DND-41 (cell line): ENCODE measurements around the gene WFDC5.

ENCODE experiments used
- EZH2 ChIP-seq: IDR thresholded peaks from 3 replicates; pipeline ENCODE4 v1.6.1; 2012; ENCODE audit warnings: borderline replicate concordance, low read depth, mild to moderate bottlenecking, moderate library complexity, low read length, inconsistent platforms; ENCODE audit not compliant: severe bottlenecking
- TF ChIP-seq, protein P1 (sequence below): IDR thresholded peaks from 2 replicates; pipeline ENCODE4 v1.5.1; 2012; ENCODE audit warnings: borderline replicate concordance, low read length, moderate library complexity, mild to moderate bottlenecking; ENCODE audit not compliant: poor library complexity, severe bottlenecking; ENCODE audit errors: extremely low read depth

DNA sequence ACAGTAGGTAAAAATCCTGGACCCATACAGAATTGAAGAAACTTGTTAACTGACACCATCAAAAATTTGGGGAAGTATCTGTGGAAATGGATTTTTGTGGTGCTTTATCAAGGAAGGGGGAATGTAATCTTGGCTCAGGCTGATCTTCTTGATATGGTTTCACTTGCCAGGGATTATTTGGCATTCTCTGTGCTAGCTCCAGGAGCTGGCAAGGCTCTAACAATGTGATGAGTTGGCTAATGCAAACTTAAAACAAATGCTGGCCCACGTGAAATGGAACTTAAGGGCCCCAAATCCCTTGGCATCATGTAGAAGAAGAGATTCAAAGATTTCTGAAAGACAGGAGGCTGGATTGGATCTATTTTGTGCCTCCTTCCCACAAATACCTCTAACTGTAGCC, 27.2 kb downstream of the WFDC5 start:
- TF ChIP-seq, protein P1, sequence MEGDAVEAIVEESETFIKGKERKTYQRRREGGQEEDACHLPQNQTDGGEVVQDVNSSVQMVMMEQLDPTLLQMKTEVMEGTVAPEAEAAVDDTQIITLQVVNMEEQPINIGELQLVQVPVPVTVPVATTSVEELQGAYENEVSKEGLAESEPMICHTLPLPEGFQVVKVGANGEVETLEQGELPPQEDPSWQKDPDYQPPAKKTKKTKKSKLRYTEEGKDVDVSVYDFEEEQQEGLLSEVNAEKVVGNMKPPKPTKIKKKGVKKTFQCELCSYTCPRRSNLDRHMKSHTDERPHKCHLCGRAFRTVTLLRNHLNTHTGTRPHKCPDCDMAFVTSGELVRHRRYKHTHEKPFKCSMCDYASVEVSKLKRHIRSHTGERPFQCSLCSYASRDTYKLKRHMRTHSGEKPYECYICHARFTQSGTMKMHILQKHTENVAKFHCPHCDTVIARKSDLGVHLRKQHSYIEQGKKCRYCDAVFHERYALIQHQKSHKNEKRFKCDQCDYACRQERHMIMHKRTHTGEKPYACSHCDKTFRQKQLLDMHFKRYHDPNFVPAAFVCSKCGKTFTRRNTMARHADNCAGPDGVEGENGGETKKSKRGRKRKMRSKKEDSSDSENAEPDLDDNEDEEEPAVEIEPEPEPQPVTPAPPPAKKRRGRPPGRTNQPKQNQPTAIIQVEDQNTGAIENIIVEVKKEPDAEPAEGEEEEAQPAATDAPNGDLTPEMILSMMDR = no peak
- TF ChIP-seq EZH2 = no peak
